Right lobe of liver (tissue), 6 donors: ENCODE results near the gene TMA16. TPM values are rescaled to one million over a fixed set of nuclear protein-coding genes. Genes with fewer than 3 reads are reported as not detected.

Experiments used
- ATAC-seq, 4 donors: fragments of 200-7000 bp; cut with Tn5 transposase; one replicate each; pipeline ENCODE4 v1.9.1; 2020; ENCODE audit warnings: mild to moderate bottlenecking in 4 of 4, moderate library complexity in 4 of 4
- DNase-seq, 3 donors: peaks; one replicate each; pipeline ENCODE4 v3.0.0-alpha.2; 2020
- H3K27ac ChIP-seq, 3 donors: fragments of 200-600 bp; one replicate each; pipeline ENCODE4 v1.8.0; 2022
- H3K27me3 ChIP-seq, 2 donors: fragments of 200-600 bp; one replicate each; pipeline ENCODE4 v1.8.0; 2022
- H3K36me3 ChIP-seq, 4 donors: fragments of 200-600 bp; sonication (generic) in 1 of 4; one replicate each; pipeline versions ENCODE4 v1.5.1 to v1.8.0; 2017 to 2022; ENCODE audit warnings: control low read depth in 1 of 4
- H3K4me1 ChIP-seq, 4 donors: fragments of 200-600 bp; sonication (generic) in 1 of 4; one replicate each; pipeline versions ENCODE4 v1.5.1 to v1.8.0; 2017 to 2022; ENCODE audit warnings: control low read depth in 1 of 4
- H3K4me3 ChIP-seq, 3 donors: fragments of 200-600 bp; one replicate each; pipeline ENCODE4 v1.8.0; 2022
- H3K9me3 ChIP-seq, 4 donors: fragments of 200-600 bp; sonication (generic) in 1 of 4; one replicate each; pipeline versions ENCODE4 v1.5.1 to v1.8.0; 2017 to 2022; ENCODE audit warnings: control low read depth in 1 of 4
- POLR2A ChIP-seq: fragments of 450-650 bp; IDR thresholded peaks from one replicate; pipeline ENCODE4 v1.6.1; 2017; ENCODE audit warnings: antibody characterized with exemption, mild to moderate bottlenecking
- WGBS: methylation state at CpG from one replicate; pipeline ENCODE4 v1.1.6; 2018; ENCODE audit warnings: low coverage, low lambda C conversion rate; ENCODE audit not compliant: insufficient coverage; ENCODE audit errors: missing lambda C conversion rate; 5-methylcytosine and 5-hydroxymethylcytosine counted together
- intact Hi-C, 2 donors: fragments of 100-400 bp; cut with DNase I; formaldehyde crosslinking; loops; one replicate each; pipeline versions ENCODE4 v1.11.2 to v1.14.1; 2022
- total RNA-seq, 6 experiments: library from RNA; depleted of rRNA in 2 of 6; stranded (reverse); fragments of >200 nt in 2 of 6; fragmentation: NEBNext Ultra II Directional in 3 of 6; extraction: Animal tissue kit (Norgen Biotek cat#: 25700) in 3 of 6; gene quantifications; one replicate each; pipeline versions ENCODE4 v1.1.0 to v1.2.4, GENCODE V29; 2016 to 2023
- TF ChIP-seq, protein P1 (sequence below), 4 donors: fragments of 200-600 bp in 3 of 4; fragments of 450-650 bp in 1 of 4; IDR thresholded peaks; one replicate each; pipeline versions ENCODE4 v1.5.1 to v1.8.0; 2016 to 2022; ENCODE audit warnings: antibody characterized with exemption in 4 of 4, mild to moderate bottlenecking in 2 of 4
- donor health status: DM: no; HTN: yes; CAD: no.
- donor health status: DM: no; HTN: no; CAD: no.
- donor health status: DM: no; HTN: no; CAD: no.
- donor health status: DM: no; HTN: yes; CAD: no.
- donor health status: DM: no; HTN: yes; CAD: no.

TMA16 gene
- total RNA-seq, 6 experiments from 2014 or later: 6.0 to 27.0 (median 11.9) TPM

DNA sequence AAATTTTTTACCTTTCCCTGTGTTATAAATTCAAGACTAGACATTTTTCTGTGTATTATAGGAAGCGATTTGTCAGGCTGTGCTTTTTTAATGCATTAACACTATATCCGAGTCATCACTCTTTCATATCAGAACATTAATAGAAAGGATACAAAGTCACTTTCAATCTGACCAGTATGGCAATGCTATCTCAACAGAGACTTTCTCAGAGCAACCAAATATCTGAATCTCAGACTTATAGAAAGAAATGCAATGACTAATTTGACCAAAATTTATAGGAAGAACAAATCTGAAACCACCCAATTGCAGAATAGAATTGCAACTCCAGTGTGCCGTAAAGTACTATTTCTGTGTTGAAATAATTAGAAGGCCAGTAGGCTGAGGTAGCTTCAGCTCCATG, 20.5 kb upstream of the TMA16 start:
- intact Hi-C loops: no loop called here
- ATAC-seq (no peak), DNase-seq (no peak)
- H3K9me3 ChIP-seq: no peaks in the 10 kb centered on the region
- H3K27me3 ChIP-seq: no peaks in the 10 kb centered on the region
- no peaks in the 10 kb centered on the region for H3K36me3 ChIP-seq
- no peak overlapping the region for H3K27ac ChIP-seq
- whole genome bisulfite sequencing: 65% methylated on average over 3 of the region's 3 CpGs
- H3K4me1 ChIP-seq: no peaks in the 10 kb centered on the region
- TF ChIP-seq POLR2A: no peak
- TF ChIP-seq, protein P1, sequence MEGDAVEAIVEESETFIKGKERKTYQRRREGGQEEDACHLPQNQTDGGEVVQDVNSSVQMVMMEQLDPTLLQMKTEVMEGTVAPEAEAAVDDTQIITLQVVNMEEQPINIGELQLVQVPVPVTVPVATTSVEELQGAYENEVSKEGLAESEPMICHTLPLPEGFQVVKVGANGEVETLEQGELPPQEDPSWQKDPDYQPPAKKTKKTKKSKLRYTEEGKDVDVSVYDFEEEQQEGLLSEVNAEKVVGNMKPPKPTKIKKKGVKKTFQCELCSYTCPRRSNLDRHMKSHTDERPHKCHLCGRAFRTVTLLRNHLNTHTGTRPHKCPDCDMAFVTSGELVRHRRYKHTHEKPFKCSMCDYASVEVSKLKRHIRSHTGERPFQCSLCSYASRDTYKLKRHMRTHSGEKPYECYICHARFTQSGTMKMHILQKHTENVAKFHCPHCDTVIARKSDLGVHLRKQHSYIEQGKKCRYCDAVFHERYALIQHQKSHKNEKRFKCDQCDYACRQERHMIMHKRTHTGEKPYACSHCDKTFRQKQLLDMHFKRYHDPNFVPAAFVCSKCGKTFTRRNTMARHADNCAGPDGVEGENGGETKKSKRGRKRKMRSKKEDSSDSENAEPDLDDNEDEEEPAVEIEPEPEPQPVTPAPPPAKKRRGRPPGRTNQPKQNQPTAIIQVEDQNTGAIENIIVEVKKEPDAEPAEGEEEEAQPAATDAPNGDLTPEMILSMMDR (IDR thresholded peaks at IDR 0.05): no peak
- H3K4me3 ChIP-seq: no peak overlapping the region

DNA sequence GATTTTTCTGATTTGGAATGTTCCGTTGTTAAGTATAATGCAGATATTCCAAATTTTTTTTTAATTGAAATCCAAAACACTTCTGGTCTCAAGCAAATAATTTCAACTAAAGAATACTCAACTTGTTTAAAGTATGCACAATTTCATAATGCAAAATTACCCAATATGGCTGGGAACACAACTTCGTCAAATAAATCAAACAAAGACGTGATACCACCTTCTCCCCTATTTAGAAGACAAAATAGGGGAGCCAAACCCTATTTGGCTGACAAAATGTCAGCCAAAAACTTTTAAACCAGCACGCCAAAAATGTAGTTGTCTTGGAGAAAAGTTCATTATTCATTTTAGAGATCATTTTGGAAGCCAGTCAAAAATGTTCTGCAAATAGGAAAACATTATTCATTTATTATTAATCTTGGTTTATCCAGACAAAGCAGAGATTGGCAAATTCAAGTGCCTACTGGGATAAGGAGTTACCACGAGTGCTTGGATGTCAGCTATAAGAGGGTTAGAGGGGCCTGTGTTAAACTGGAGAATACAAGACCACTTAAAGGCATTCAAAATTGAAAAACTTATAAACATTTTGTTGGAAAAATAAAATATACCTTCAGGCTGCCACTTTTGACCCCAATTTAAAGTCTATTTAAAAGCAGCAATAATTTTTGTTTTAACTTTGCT, 17.6 kb upstream of the TMA16 start:
- no peaks in the 10 kb centered on the region for H3K4me1 ChIP-seq
- H3K27me3 ChIP-seq: no peaks in the 10 kb centered on the region
- H3K36me3 ChIP-seq: no peaks in the 10 kb centered on the region
- no peak for TF ChIP-seq POLR2A
- TF ChIP-seq, protein P1 (IDR thresholded peaks at IDR 0.05): no peak
- DNase-seq: no peak
- intact Hi-C loops: no loop called here
- H3K4me3 ChIP-seq: no peak overlapping the region
- ATAC-seq: no peak
- no peak overlapping the region for H3K27ac ChIP-seq
- WGBS: 56% methylated on average over 5 of the region's 5 CpGs
- H3K9me3 ChIP-seq: no peaks in the 10 kb centered on the region

GRCh38 chr4:163482190-163482589, 12.3 kb upstream of the TMA16 start:
- Histone ChIP-seq H3K27ac (no peak overlapping the region), H3K27me3 (no peaks in the 10 kb centered on the region), H3K9me3 (no peaks in the 10 kb centered on the region), H3K4me3 (no peak overlapping the region), H3K36me3 (no peaks in the 10 kb centered on the region), H3K4me1 (no peaks in the 10 kb centered on the region)
- ATAC-seq: peak in 2 of 4 donors; percentile 18 to 46
- TF ChIP-seq, protein P1 (IDR thresholded peaks at IDR 0.05): no peak
- no peak for TF ChIP-seq POLR2A
- 0% methylated on average over 1 of the region's 1 CpG for WGBS
- no peak for DNase-seq
- intact Hi-C loops: loop anchor here in 1 of 2 donors (10.0 kb wide), 1 partner anchor 63 kb away; no protein-coding TSS in a partner anchor

DNA sequence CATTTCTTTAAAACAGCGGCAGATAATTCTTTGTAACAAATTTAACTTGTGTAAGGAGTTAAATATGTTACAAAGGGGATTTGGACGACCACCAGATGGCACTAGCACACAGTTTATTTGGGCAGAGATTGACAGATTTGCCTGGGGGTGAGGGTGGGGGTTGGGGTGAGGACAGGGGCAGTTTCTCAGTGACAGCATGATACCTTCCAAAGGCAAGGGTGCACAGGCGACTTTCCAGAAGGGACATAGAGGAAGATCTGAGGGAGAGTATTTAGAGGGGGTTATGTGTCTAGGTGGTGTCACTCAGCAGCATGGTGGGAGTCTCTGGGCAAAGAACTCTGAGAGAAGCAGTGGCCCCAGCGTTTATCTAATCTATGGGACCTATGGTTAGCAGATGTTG, 9.6 kb upstream of the TMA16 start:
- DNase-seq: no peak
- Histone ChIP-seq H3K27ac (no peak overlapping the region), H3K9me3 (no peaks in the 10 kb centered on the region), H3K4me1 (no peaks in the 10 kb centered on the region), H3K36me3 (no peaks in the 10 kb centered on the region), H3K4me3 (no peak overlapping the region), H3K27me3 (no peaks in the 10 kb centered on the region)
- TF ChIP-seq, protein P1 (IDR thresholded peaks at IDR 0.05): peak; percentile 25 to 44 (median 29)
- no peak for TF ChIP-seq POLR2A
- ATAC-seq: peak; percentile 53 to 68 (median 62)
- 14% methylated on average over 4 of the region's 4 CpGs for WGBS
- intact Hi-C loops: loop anchor here (5.0 to 10.0 kb wide), 2 partner anchors 60 to 67 kb away; no protein-coding TSS in a partner anchor
